ENCODE results near the gene SLC37A1. TPM values are rescaled to one million over a fixed set of nuclear protein-coding genes. Genes with fewer than 3 reads are reported as not detected.

Gene SLC37A1
- total RNA-seq, 2 donors from 2014 or later = 6.6 to 9.6 TPM

GRCh38 chr21:42564561-42564971 lies 50.9 kb downstream of the SLC37A1 start:
- H3K4me3 ChIP-seq = no peak overlapping the region
- no peaks in the 10 kb centered on the region for H3K27me3 ChIP-seq (replicated peaks; ENCODE audit: insufficient read depth)
- DNase-seq (ENCODE audit: low spot score) = no peak
- H3K9me3 ChIP-seq = no peaks in the 10 kb centered on the region
- no peak for ATAC-seq (ENCODE audit: insufficient number of reproducible peaks, low FRiP score, low read depth)
- H3K27ac ChIP-seq = no peak overlapping the region
- H3K36me3 ChIP-seq = peaks cover 9% of the 10 kb centered on the region
- no peaks in the 10 kb centered on the region for H3K4me1 ChIP-seq (ENCODE audit: control insufficient read depth in 1 of 2, low read depth in 2 of 2)
- TF ChIP-seq CTCF (IDR thresholded peaks at IDR 0.05) = no peak

- TF ChIP-seq CTCF (IDR thresholded peaks at IDR 0.05) = no peak
- ATAC-seq (ENCODE audit: insufficient number of reproducible peaks, low FRiP score, low read depth) = no peak
- Histone ChIP-seq H3K27me3 (replicated peaks; ENCODE audit: insufficient read depth) (no peaks in the 10 kb centered on the region), H3K4me3 (no peak overlapping the region), H3K27ac (no peak overlapping the region), H3K36me3 (peaks cover 9% of the 10 kb centered on the region), H3K9me3 (no peaks in the 10 kb centered on the region), H3K4me1 (ENCODE audit: control insufficient read depth in 1 of 2, low read depth in 2 of 2) (no peaks in the 10 kb centered on the region)
- no peak for DNase-seq (ENCODE audit: low spot score)
Observed at GRCh38 chr21:42565206-42565810, 51.7 kb downstream of the SLC37A1 start.

- Histone ChIP-seq H3K36me3 (peaks cover 11% of the 10 kb centered on the region), H3K9me3 (no peaks in the 10 kb centered on the region), H3K4me1 (ENCODE audit: control insufficient read depth in 1 of 2, low read depth in 2 of 2) (no peaks in the 10 kb centered on the region), H3K27ac (no peak overlapping the region), H3K4me3 (no peak overlapping the region), H3K27me3 (replicated peaks; ENCODE audit: insufficient read depth) (no peaks in the 10 kb centered on the region)
- no peak for ATAC-seq (ENCODE audit: insufficient number of reproducible peaks, low FRiP score, low read depth)
- no peak for TF ChIP-seq CTCF (IDR thresholded peaks at IDR 0.05)
- DNase-seq (ENCODE audit: low spot score) = no peak
Observed at GRCh38 chr21:42565886-42566523, 52.4 kb downstream of the SLC37A1 start.

- no peak overlapping the region for H3K27ac ChIP-seq
- TF ChIP-seq CTCF (IDR thresholded peaks at IDR 0.05) = no peak
- DNase-seq (ENCODE audit: low spot score) = no peak
- H3K36me3 ChIP-seq = peaks cover 12% of the 10 kb centered on the region
- H3K4me3 ChIP-seq = no peak overlapping the region
- H3K27me3 ChIP-seq (replicated peaks; ENCODE audit: insufficient read depth) = no peaks in the 10 kb centered on the region
- H3K9me3 ChIP-seq = no peaks in the 10 kb centered on the region
- ATAC-seq (ENCODE audit: insufficient number of reproducible peaks, low FRiP score, low read depth) = no peak
- no peaks in the 10 kb centered on the region for H3K4me1 ChIP-seq (ENCODE audit: control insufficient read depth in 1 of 2, low read depth in 2 of 2)
Observed at GRCh38 chr21:42566524-42567213, 53.0 kb downstream of the SLC37A1 start.

GRCh38 chr21:42567214-42567555 lies 53.5 kb downstream of the SLC37A1 start:
- Histone ChIP-seq H3K27me3 (replicated peaks; ENCODE audit: insufficient read depth) (no peaks in the 10 kb centered on the region), H3K36me3 (peaks cover 8% of the 10 kb centered on the region), H3K4me1 (ENCODE audit: control insufficient read depth in 1 of 2, low read depth in 2 of 2) (no peaks in the 10 kb centered on the region), H3K9me3 (no peaks in the 10 kb centered on the region), H3K27ac (no peak overlapping the region), H3K4me3 (no peak overlapping the region)
- ATAC-seq (ENCODE audit: insufficient number of reproducible peaks, low FRiP score, low read depth) (no peak), DNase-seq (ENCODE audit: low spot score) (no peak)
- TF ChIP-seq CTCF (IDR thresholded peaks at IDR 0.05) = no peak

All from thoracic aorta (tissue), 2 donors.